ENCODE measurements around the gene CDH23. TPM values are rescaled to one million over a fixed set of nuclear protein-coding genes. Genes with fewer than 3 reads are reported as not detected.

CDH23 gene
- total RNA-seq, 4 donors from 2014 or later, result 2.9 to 16.1 (median 5.9) TPM

GRCh38 chr10:71454347-71454746, 57.6 kb downstream of the CDH23 start:
- TF ChIP-seq CTCF (IDR thresholded peaks at IDR 0.05), result no peak
- H3K4me3 ChIP-seq, result no peak overlapping the region
- no peak overlapping the region for H3K27ac ChIP-seq
- DNase-seq, result no peak
- H3K27me3 ChIP-seq, result no peaks in the 10 kb centered on the region
- 62 to 86% methylated on average over 2 to 5 of the region's 5 CpGs for WGBS, 2 donors (ENCODE audit: low coverage in 1 of 2)
- no peaks in the 10 kb centered on the region for H3K36me3 ChIP-seq
- in situ Hi-C loops (cut with MboI; ENCODE audit: low pct_ligation_motif_present in 1 of 4, low pct_unique_long_range_greater_than_20kb in 1 of 4, low sequenced_read_pairs in 3 of 4) (no loop called here), intact Hi-C loops (cut with DNase I; ENCODE audit: low total_unique reads) (no loop called here)
- no peaks in the 10 kb centered on the region for H3K4me1 ChIP-seq
- H3K9me3 ChIP-seq, result no peaks in the 10 kb centered on the region

DNA sequence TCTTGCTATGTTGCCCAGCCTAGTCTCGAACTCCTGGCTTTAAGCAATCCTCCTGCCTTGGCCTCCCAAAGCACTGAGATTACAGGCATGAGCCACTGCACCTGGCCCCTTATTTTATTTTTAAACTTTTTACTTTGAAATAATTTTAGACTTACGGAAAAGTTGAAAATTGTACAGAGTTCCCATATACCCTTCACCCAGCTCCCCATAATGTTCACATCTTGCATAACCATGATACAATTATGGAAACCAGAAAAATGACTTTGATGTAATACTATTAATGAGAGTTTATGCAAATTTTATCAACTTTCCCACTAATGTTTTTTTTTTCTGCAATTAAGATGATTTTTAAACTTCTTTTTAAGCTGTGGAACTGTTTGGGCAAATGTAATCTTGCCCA, 58.3 kb downstream of the CDH23 start:
- no peak overlapping the region for H3K27ac ChIP-seq
- no peak for DNase-seq
- no peak for TF ChIP-seq POLR2AphosphoS5 (IDR thresholded peaks at IDR 0.05)
- TF ChIP-seq CTCF (IDR thresholded peaks at IDR 0.05), result no peak
- TF ChIP-seq EP300 (IDR thresholded peaks at IDR 0.05; ENCODE audit: low read depth), result no peak
- TF ChIP-seq POLR2A (IDR thresholded peaks at IDR 0.05), result no peak
- H3K36me3 ChIP-seq, result no peaks in the 10 kb centered on the region
- H3K4me1 ChIP-seq, result no peaks in the 10 kb centered on the region
- in situ Hi-C loops (cut with MboI; ENCODE audit: low pct_ligation_motif_present in 1 of 4, low pct_unique_long_range_greater_than_20kb in 1 of 4, low sequenced_read_pairs in 3 of 4), result no loop called here
- intact Hi-C loops (cut with DNase I; ENCODE audit: low total_unique reads), result no loop called here
- no peaks in the 10 kb centered on the region for H3K27me3 ChIP-seq
- 38 to 45% methylated on average over 2 of the region's 2 CpGs for WGBS, 2 donors (ENCODE audit: low coverage in 1 of 2)
- no peaks in the 10 kb centered on the region for H3K9me3 ChIP-seq
- H3K4me3 ChIP-seq, result no peak overlapping the region

GRCh38 chr10:71456631-71457030, 59.9 kb downstream of the CDH23 start:
- in situ Hi-C loops (cut with MboI; ENCODE audit: low pct_ligation_motif_present in 1 of 4, low pct_unique_long_range_greater_than_20kb in 1 of 4, low sequenced_read_pairs in 3 of 4) (no loop called here), intact Hi-C loops (cut with DNase I; ENCODE audit: low total_unique reads) (no loop called here)

DNA sequence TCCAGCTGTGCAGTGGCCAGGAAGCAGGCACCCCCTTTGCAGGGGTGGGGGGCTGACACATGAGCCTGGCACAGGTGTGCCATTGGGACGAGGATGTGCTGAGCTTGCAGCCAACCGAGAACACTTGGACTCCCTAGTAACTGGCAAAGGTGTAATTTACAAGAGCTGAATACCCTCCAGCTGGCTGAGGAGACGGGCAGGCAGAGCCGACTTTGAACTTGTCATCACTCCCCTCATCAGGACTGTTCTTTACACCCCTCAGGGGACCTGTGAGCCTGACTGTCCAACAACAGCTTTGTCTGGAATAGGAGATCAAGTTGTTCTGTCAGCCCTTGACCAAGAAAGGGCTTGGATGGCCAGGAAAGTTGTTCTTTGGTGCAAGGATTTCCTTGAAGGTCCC, 61.2 kb downstream of the CDH23 start:
- DNase-seq, result no peak
- TF ChIP-seq POLR2AphosphoS5 (IDR thresholded peaks at IDR 0.05) (no peak), POLR2A (IDR thresholded peaks at IDR 0.05) (no peak), CTCF (IDR thresholded peaks at IDR 0.05) (no peak), EP300 (IDR thresholded peaks at IDR 0.05; ENCODE audit: low read depth) (no peak)
- Histone ChIP-seq H3K9me3 (no peaks in the 10 kb centered on the region), H3K36me3 (no peaks in the 10 kb centered on the region), H3K27me3 (no peaks in the 10 kb centered on the region), H3K27ac (no peak overlapping the region), H3K4me3 (no peak overlapping the region), H3K4me1 (no peaks in the 10 kb centered on the region)
- intact Hi-C loops (cut with DNase I; ENCODE audit: low total_unique reads) (no loop called here), in situ Hi-C loops (cut with MboI; ENCODE audit: low pct_ligation_motif_present in 1 of 4, low pct_unique_long_range_greater_than_20kb in 1 of 4, low sequenced_read_pairs in 3 of 4) (no loop called here)
- WGBS, 2 donors (ENCODE audit: low coverage in 1 of 2), result 90 to 91% methylated on average over 2 to 4 of the region's 4 CpGs

More at GRCh38 chr10:71456631-71457030, 59.9 kb downstream of the CDH23 start:
- Histone ChIP-seq H3K4me3 (no peak overlapping the region), H3K27ac (no peak overlapping the region), H3K9me3 (no peaks in the 10 kb centered on the region), H3K27me3 (no peaks in the 10 kb centered on the region), H3K36me3 (no peaks in the 10 kb centered on the region), H3K4me1 (no peaks in the 10 kb centered on the region)
- 73% methylated on average over 3 of the region's 3 CpGs; no CpG with 5 or more reads in 1 of the 2 donors for WGBS, 2 donors (ENCODE audit: low coverage in 1 of 2)
- no peak for DNase-seq
- TF ChIP-seq EP300 (IDR thresholded peaks at IDR 0.05; ENCODE audit: low read depth), result no peak
- no peak for TF ChIP-seq POLR2A (IDR thresholded peaks at IDR 0.05)
- no peak for TF ChIP-seq CTCF (IDR thresholded peaks at IDR 0.05)
- no peak for TF ChIP-seq POLR2AphosphoS5 (IDR thresholded peaks at IDR 0.05)

All from transverse colon (tissue), 4 donors.